GM13977 (cell line): ENCODE results near the gene TSPAN1.

Experiments
- DNase-seq: peaks from one replicate; pipeline ENCODE4 v3.0.0; 2012; ENCODE audit warnings: low spot score
- in situ Hi-C: fragments of 300-500 bp; cut with MboI; formaldehyde crosslinking; loops from one replicate; pipeline ENCODE4 v1.12.0; 2022; ENCODE audit warnings: low sequenced_read_pairs, low pct_unique_long_range_greater_than_20kb, mixed read lengths, inconsistent platforms; ENCODE audit not compliant: unreplicated experiment
- TF ChIP-seq, protein P1 (sequence below): IDR thresholded peaks from 2 replicates; pipeline ENCODE4 v1.5.1; 2012; ENCODE audit warnings: mild to moderate bottlenecking, control low read depth; ENCODE audit not compliant: insufficient read depth; ENCODE audit errors: extremely low read depth, missing control alignments

Gene TSPAN1

DNA sequence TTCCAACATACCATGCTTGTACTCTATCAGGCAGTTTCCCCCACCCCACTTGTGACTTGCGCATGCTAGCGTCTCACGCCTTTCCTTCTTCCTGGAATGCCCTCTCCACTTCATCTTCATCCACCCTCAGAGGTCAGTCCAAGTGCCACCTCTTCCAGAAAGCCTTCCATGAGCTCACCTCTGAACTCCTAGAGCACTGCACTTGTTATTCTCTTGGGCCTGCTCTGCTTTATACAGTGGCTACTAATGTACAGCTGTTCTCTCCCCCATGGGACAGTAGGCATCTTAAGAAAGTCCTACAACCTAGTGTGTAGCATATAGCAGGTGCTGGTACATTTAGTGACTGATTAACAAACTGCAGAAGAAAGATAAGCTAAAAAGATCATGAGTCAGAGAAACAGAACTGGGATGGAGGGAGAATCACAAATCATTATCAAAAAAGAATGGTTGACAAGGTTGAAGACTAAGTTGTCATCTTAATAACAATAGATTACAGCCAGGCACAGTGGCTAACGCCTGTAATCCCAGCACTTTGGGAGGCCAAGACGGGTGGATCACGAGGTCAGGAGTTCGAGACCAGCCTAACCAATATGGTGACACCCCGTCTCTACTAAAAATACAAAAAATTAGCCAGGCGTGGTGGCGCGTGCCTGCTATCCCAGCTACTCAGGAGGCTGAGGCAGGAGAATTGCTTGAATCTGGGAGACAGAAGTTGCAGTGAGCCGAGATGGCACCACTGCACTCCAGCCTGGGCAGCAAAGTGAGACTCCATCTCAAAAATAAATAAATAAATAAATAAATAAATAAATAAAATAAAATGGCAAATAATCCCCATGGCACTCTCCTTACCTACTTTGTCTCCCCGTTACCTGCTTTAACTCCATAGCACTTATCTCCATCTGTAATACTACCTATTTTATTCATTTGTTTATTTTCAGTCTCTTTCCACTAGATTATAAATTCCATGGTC, 16.3 kb upstream of the TSPAN1 start:
- TF ChIP-seq, protein P1, sequence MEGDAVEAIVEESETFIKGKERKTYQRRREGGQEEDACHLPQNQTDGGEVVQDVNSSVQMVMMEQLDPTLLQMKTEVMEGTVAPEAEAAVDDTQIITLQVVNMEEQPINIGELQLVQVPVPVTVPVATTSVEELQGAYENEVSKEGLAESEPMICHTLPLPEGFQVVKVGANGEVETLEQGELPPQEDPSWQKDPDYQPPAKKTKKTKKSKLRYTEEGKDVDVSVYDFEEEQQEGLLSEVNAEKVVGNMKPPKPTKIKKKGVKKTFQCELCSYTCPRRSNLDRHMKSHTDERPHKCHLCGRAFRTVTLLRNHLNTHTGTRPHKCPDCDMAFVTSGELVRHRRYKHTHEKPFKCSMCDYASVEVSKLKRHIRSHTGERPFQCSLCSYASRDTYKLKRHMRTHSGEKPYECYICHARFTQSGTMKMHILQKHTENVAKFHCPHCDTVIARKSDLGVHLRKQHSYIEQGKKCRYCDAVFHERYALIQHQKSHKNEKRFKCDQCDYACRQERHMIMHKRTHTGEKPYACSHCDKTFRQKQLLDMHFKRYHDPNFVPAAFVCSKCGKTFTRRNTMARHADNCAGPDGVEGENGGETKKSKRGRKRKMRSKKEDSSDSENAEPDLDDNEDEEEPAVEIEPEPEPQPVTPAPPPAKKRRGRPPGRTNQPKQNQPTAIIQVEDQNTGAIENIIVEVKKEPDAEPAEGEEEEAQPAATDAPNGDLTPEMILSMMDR: no peak
- in situ Hi-C loops: no loop called here
- DNase-seq: no peak

- in situ Hi-C loops: no loop called here
- DNase-seq: no peak
- TF ChIP-seq, protein P1: no peak
Measured at GRCh38 chr1:46159516-46159915, 15.4 kb upstream of the TSPAN1 start.

DNA sequence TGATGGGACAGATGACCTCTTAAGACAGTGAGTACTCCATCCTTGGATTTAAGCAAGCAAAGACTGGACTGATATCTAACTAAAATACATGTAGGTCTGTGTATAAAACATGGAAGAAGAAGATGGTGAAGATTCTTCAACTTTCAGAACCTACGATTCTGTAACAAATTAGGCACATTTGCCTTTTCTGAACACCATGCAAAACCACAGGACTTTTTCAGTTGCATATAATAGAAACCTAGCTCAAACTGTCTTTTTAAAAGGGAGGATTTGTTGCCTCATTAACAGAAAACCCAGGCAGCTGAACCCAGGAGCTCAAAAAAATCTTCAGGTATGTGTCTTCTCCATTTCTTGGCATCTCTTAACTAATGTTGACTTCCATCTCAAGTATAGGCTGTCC, 14.7 kb upstream of the TSPAN1 start:
- in situ Hi-C loops: no loop called here
- no peak for DNase-seq
- TF ChIP-seq, protein P1: no peak

DNA sequence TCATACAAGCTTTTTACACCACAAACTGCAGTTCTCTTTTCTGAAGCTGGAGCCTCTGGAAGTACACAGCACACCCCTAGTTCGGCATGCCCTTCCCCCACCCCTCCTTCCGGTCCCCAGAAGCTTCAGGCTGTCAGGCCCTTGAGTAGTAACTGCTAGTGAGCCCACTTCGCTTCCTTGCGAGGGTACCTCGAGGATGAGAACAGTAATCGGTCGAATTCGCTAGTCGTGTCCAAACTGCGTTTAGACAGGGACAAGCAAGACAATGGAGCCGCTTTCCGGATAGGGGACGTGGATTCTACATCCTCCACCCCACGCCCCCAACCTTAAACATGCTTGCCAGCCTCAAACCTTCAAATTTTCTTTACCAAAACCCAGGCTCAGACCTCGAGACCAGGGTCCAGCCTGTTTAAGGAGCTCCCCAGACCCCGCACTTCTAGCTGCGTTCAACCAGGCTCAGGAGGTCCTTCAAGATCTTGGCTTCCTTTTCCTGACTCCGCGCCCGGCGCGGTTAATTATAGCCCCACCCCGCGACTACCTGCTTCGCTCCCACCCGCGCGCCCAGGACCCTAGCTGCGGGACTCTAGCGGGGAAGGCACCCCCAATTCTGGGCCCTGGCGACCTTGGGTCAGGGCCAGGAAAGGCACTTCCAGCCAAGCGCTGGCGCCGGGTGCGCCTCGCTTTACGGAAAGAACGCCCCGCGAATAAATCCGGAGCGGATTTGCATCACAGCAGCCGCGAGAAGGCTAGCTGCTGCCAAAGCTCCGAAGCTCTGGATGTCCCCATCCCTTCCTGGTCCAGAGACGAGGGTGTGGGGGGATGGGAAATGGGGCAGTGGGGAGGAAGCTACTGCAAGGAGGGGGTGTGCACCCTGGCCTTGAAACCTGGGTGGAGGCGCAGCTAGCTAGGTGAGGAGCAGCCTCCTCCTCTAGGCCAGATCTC, 8.1 kb upstream of the TSPAN1 start:
- TF ChIP-seq, protein P1: no peak
- in situ Hi-C loops: no loop called here
- DNase-seq: no peak

DNA sequence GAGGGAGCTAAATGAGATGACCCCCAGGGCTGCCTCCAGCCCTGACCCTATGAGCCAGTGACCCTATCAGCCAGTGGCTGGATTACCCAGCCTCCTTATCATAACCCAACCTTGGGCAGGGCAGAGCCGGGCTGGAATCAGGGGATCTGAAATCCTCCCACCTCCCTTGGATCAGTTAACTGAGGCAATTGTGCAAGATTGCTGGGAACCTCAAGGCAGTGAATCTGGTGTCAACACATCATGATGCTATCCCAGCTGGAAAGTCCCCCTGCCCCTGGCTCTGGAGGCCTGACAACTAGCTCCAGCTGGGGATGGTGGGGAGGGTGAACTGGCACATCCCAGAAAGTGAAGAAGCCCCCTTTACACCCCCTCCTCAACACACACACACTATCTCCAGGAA, 6.4 kb upstream of the TSPAN1 start:
- DNase-seq: no peak
- TF ChIP-seq, protein P1: no peak
- in situ Hi-C loops: no loop called here

- TF ChIP-seq, protein P1: no peak
- in situ Hi-C loops: no loop called here
- DNase-seq: no peak
Measured at GRCh38 chr1:46169811-46170454, 5.0 kb upstream of the TSPAN1 start.
